WERI-Rb-1 (cell line): ENCODE measurements around the gene BMAL1.

Source experiments
- DNase-seq: peaks from one replicate; pipeline ENCODE4 v3.0.0-alpha.2; 2020
- H3K27ac ChIP-seq: fragments of 250-450 bp; sonication (Bioruptor Pico); 2 replicates; pipeline ENCODE4 v1.5.1; 2020; ENCODE audit warnings: mild to moderate bottlenecking, moderate library complexity
- H3K27me3 ChIP-seq: fragments of 250-450 bp; sonication (Bioruptor Pico); 2 replicates; pipeline ENCODE4 v1.5.1; 2021; ENCODE audit warnings: mild to moderate bottlenecking, low read depth, moderate library complexity; ENCODE audit not compliant: insufficient read depth, severe bottlenecking
- H3K36me3 ChIP-seq: fragments of 250-450 bp; sonication (Bioruptor Pico); 2 replicates; pipeline ENCODE4 v1.5.1; 2020; ENCODE audit warnings: mild to moderate bottlenecking, moderate library complexity
- H3K4me3 ChIP-seq: 2 replicates; pipeline ENCODE4 v1.5.1; 2011; ENCODE audit warnings: low read depth, mild to moderate bottlenecking, control low read depth, low read length
- H3K9me3 ChIP-seq: fragments of 250-450 bp; sonication (Bioruptor Pico); 2 replicates; pipeline ENCODE4 v1.5.1; 2021; ENCODE audit warnings: mild to moderate bottlenecking, moderate library complexity; ENCODE audit not compliant: severe bottlenecking
- TF ChIP-seq, protein P1 (sequence below): IDR thresholded peaks from 2 replicates; pipeline ENCODE4 v1.5.1; 2011; ENCODE audit warnings: low read depth, mild to moderate bottlenecking, control low read depth, inconsistent platforms, low read length

The BMAL1 gene

DNA sequence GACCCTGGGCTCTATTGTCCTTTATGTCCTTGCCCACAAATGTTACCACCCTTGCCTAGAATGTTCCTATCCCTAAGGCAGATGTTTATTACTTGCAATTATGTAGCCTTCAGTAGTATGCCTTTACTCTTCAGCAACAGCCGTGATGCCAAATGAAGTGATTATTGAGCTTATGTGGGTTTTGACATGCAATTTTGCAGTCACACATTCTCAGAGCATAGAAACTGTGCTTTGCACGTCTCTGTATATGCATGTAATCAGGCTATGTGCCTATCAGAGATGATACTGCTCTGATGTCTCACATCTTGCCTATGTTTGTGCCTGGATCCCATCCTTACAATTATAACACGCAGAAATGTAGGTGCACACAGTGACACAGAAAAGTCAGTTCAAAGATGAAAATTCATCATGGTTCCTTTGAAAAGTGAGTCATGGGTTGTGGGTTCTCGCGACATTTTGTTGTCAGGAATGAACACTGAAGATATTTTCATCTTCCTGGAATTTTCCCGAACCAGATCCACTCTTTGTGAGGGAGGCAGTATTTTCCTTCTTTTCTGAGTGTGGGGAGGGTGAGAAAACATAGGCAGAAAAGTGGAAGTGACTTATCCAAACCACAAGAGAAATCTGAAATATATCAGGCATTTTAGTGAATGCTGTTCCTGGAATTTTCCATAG, 81.1 kb downstream of the BMAL1 start:
- Histone ChIP-seq H3K27me3 (no peaks in the 10 kb centered on the region), H3K9me3 (no peaks in the 10 kb centered on the region), H3K27ac (no peak overlapping the region), H3K36me3 (peaks cover 21% of the 10 kb centered on the region), H3K4me3 (no peak overlapping the region)
- TF ChIP-seq, protein P1, sequence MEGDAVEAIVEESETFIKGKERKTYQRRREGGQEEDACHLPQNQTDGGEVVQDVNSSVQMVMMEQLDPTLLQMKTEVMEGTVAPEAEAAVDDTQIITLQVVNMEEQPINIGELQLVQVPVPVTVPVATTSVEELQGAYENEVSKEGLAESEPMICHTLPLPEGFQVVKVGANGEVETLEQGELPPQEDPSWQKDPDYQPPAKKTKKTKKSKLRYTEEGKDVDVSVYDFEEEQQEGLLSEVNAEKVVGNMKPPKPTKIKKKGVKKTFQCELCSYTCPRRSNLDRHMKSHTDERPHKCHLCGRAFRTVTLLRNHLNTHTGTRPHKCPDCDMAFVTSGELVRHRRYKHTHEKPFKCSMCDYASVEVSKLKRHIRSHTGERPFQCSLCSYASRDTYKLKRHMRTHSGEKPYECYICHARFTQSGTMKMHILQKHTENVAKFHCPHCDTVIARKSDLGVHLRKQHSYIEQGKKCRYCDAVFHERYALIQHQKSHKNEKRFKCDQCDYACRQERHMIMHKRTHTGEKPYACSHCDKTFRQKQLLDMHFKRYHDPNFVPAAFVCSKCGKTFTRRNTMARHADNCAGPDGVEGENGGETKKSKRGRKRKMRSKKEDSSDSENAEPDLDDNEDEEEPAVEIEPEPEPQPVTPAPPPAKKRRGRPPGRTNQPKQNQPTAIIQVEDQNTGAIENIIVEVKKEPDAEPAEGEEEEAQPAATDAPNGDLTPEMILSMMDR = no peak
- DNase-seq = no peak

DNA sequence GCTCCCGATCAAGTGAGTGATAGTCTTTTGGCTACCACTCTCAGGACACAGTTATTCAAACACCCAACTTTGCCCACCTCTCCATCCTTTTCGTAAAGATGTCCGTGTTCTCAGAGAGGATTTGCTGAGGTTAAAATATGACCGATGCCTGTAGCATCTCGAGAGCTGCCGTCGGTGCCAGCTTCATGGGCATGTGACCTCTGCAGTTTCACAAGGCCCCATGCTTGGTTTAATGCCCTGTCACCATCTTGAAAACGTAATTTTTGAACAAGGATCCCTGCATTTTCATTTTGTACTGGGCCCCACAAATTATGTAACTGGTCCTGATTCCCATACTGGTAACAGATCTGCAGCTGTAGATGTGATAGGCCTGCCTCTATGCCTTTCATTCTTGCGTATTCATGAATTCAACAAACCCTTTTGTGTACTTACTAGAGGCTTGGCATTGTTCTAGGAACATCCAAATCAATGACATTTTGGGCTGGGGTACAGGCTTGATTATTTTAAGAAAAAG, 85.1 kb downstream of the BMAL1 start:
- Histone ChIP-seq H3K9me3 (no peaks in the 10 kb centered on the region), H3K4me3 (no peak overlapping the region), H3K27me3 (no peaks in the 10 kb centered on the region), H3K36me3 (peaks cover 27% of the 10 kb centered on the region), H3K27ac (no peak overlapping the region)
- TF ChIP-seq, protein P1 = no peak
- no peak for DNase-seq

DNA sequence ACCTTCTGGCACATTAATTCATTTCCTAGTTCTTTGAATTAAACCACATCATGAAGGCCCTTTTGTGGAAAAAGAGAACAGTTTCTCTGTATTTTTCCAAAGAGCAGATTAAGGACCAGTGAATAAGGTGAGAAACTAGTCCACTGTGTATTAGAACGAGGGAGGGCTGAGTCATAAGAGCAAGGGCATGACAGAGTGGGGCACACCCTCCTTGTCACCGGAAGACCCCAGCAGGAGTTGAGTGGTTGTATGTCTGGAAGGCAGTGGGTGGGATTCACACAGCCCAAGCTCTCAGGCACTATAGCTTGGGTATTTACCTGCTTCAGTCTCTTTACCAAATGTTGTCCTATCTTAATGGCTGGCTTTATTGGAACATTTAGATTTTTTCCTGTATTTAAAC, 86.8 kb downstream of the BMAL1 start:
- no peaks in the 10 kb centered on the region for H3K9me3 ChIP-seq
- TF ChIP-seq, protein P1 = no peak
- H3K27ac ChIP-seq = no peak overlapping the region
- no peak for DNase-seq
- no peaks in the 10 kb centered on the region for H3K27me3 ChIP-seq
- no peak overlapping the region for H3K4me3 ChIP-seq
- H3K36me3 ChIP-seq = peaks cover 20% of the 10 kb centered on the region

DNA sequence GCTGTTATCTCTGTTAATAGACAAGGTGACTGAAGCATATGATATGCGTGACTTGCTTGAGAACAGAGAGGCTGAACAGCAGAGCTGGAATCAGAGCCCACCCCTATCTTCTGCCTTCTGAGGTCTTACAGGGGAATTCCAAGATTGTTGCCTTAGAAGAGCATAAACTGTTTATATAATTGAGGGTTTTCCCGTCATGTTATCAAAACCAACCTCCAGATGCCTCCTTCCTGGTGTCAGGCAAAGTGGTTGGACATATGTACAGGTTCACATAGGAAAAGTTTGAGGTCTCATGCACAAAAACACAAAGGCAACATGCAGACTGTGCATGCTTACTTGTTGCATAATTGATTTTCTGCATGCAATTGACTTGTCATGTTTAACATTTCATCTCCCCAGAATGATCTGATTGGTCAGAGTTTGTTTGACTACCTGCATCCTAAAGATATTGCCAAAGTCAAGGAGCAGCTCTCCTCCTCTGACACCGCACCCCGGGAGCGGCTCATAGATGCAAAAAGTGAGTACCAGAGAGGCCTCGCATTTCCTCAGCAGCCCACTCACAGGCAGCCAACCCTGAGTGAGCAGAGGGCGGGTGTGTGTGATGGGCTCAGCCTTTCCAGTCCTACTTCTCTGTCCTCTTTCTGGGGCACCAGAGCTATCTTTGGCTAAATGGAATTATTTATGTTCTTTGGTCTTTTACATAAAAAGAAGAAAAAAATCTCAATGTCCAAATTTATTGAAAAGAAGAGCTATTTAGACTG, 88.9 kb downstream of the BMAL1 start:
- no peak for DNase-seq
- Histone ChIP-seq H3K27ac (no peak overlapping the region), H3K4me3 (no peak overlapping the region), H3K9me3 (no peaks in the 10 kb centered on the region), H3K36me3 (peaks cover 15% of the 10 kb centered on the region), H3K27me3 (no peaks in the 10 kb centered on the region)
- TF ChIP-seq, protein P1 = no peak

DNA sequence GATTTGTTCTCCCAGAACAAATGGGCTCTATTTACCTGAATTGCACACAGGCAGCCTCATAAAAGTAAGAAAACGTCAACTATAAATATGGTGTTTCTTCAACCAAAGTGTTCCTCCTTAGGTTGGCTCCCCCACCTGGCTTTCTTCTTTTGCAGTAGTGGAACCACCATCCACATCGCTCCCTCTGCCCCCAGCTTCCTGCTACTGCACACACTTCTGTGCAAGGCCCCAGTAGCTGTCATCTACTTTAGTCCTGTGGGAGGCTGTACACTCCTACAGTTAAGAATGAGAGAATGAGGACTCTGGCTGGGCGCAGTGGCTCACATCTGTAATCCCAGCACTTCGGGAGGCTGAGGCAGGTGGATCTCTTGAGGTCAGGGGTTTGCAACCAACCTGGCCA, 89.5 kb downstream of the BMAL1 start:
- Histone ChIP-seq H3K9me3 (no peaks in the 10 kb centered on the region), H3K27me3 (no peaks in the 10 kb centered on the region), H3K4me3 (no peak overlapping the region), H3K27ac (no peak overlapping the region; the same call in 1 of the 2 replicates), H3K36me3 (peaks cover 15% of the 10 kb centered on the region)
- TF ChIP-seq, protein P1 = no peak
- DNase-seq = no peak
